DMS114 treated with DMSO at 0.1 percent for 48 hours (cell line): ENCODE data around the gene NR6A1.

Experiments used
- DNase-seq: peaks from one replicate; lab custom pipeline; 2025; ENCODE audit not compliant: unreplicated experiment; lab: John Stamatoyannopoulos, UW

NR6A1 gene

DNA sequence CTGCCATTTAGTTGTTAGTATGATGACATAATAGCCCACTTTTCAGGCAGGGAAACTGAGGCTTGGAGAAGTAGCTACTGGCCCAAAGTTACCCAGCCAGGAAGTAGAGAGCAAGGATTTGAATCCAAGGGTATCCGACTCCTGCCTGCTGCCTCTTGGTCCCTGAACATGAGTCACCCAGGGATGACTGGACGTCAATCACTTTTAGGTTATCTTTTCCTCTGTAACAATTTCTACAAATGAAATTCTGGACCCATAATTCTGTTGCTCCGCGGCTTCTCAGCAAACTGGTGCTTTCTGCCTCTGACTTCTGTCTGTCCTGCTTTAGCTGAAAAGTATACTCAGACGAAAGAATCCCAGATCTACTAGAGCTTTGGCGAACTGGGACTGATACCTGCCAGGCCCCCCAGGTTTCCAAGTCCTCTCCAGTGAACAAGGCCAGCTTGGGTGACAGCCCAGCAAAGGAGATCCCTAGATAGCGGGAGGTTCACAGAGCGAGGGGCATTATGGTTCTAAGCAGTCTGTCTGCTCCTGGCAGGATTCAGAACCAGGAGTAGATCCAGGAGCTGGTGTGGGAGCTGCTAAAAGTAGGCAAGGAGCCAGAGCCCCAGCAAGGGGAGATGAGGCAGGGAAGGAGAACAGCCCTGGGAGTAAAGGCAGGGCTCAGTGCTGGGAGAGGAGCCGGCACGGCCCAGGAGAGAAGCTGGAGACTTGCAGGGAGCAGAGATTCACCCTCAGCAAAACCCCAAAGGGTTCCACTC, 26.4 kb upstream of the NR6A1 start:
- no peak for DNase-seq

DNA sequence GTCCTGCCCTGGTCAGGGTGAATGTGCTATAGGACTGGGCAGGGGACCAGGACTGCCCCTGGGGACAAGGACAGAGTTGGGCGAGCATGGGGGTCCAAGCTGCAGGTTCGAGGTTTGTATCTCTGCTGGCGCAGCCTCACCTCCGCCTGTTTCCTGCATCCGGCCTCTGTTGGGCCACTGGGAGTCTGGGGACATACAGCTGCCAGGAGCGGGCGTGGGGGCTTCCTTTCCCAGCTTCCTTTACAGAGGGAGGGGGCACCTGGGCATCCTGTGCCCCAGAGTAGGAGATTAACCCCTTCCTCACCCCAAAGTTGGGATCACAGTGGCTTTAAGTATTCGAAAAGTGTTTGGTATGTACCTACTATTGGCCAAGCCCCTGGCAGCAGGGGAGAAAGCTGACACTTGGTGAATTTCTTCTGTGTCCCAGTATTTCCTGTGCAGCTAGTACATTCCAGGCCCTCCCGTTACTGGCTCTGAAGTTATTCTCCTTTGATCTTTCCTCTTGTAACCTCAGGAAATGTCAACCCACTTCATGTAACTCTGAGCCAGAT, 24.8 kb upstream of the NR6A1 start:
- no peak for DNase-seq

- DNase-seq = no peak
These were observed 23.9 kb upstream of the NR6A1 start for GRCh38 chr9:124794902-124795491.

- DNase-seq = no peak
These were observed 22.0 kb upstream of the NR6A1 start for GRCh38 chr9:124793015-124793541.

GRCh38 chr9:124792257-124793014, 21.3 kb upstream of the NR6A1 start:
- DNase-seq = no peak

GRCh38 chr9:124790801-124791505, 19.8 kb upstream of the NR6A1 start:
- no peak for DNase-seq

DNA sequence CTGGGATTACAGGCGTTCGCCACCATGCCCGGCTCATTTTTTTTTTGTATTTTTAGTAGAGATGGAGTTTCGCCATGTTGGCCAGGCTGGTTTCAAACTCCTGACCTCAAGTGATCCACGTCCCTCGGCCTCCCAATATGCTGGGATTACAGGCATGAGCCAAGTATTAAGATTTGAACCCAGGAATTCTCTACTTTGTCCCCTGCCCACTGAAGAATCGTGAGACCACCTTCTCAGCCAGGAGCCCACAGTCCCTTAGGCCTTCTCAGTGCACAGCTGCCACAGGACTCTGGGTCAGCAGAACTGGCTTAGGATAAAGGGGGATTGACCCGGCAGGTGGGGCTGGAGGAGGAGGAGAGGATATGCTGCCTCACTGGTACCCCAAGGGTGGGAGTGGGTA, 19.2 kb upstream of the NR6A1 start:
- DNase-seq = no peak

GRCh38 chr9:124789531-124789930, 18.4 kb upstream of the NR6A1 start:
- no peak for DNase-seq

- no peak for DNase-seq
These were observed 17.6 kb upstream of the NR6A1 start for GRCh38 chr9:124788542-124789217.

GRCh38 chr9:124786881-124787573, 15.9 kb upstream of the NR6A1 start:
- no peak for DNase-seq

DNA sequence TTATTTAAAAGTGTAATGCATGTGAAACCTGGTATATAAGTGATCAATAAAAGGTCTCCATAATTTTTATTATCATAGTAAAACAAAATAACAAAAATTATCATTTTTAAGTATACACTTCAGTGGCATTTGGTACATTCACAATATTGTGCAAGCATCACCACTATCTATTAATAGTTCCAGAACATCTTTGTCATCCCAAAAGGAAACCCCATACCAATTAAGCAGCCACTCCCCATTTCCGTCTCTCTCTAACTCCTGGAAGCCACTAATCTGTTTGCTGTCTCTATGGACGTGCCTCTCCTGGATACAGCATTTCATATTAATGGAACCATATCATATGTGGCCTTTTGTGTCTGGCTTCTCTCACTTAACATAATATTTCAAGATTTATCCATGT, 13.4 kb upstream of the NR6A1 start:
- DNase-seq = no peak

- no peak for DNase-seq
These were observed 12.7 kb upstream of the NR6A1 start for GRCh38 chr9:124783830-124784229.

GRCh38 chr9:124782661-124783574, 11.8 kb upstream of the NR6A1 start:
- DNase-seq = no peak

DNA sequence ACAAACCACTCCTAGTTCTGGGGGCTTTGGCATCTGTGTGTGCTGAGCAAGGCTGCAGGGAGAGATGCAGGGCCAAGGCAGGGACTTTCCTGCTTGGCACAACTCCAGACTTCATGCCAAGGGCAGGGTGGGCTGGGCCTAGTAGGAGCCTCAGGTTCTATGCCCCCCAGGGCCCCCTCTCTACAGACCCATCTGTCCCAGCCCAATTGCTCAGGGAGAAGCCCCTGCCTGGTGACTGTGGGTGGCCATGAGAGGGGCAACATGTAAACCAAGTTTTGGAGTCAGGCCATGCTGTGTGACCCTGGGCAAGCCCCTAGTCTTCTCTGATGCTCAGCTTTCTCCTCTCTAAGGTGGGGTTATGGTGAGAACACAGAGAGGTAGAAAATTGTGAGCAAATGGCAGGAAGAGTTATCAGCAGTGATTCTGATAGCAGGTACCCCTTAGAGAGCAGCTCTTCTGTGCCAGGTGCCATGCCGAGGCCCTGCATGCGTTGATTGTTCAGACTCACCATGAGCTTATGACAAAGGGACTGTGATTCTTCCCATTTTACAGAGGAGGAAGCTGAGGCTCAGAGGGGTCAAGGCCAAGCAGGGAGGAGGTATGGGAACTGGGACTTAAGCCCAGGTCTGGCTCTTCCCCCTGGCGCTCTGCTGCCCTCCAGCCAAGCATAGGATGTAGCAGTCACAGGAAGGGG, 11.0 kb upstream of the NR6A1 start:
- DNase-seq = no peak

- no peak for DNase-seq
These were observed 9.6 kb upstream of the NR6A1 start for GRCh38 chr9:124780757-124781151.

GRCh38 chr9:124780060-124780756, 9.1 kb upstream of the NR6A1 start:
- DNase-seq = no peak

GRCh38 chr9:124779368-124780059, 8.4 kb upstream of the NR6A1 start:
- DNase-seq = no peak
